ENCODE data around the gene OBSCN.

The OBSCN gene

GRCh38 chr1:228312136-228312764, 104.4 kb downstream of the OBSCN start:
- DNase-seq, result no peak

- no peak for DNase-seq
These were observed 105.9 kb downstream of the OBSCN start for GRCh38 chr1:228313536-228314277.

- no peak for DNase-seq
These were observed 106.4 kb downstream of the OBSCN start for GRCh38 chr1:228314315-228314657.

GRCh38 chr1:228314658-228315483, 107.0 kb downstream of the OBSCN start:
- DNase-seq, result no peak

GRCh38 chr1:228315484-228315944, 107.7 kb downstream of the OBSCN start:
- no peak for DNase-seq

GRCh38 chr1:228315945-228316588, 108.2 kb downstream of the OBSCN start:
- no peak for DNase-seq

GRCh38 chr1:228316589-228317387, 108.9 kb downstream of the OBSCN start:
- DNase-seq, result no peak

GRCh38 chr1:228317411-228317828, 109.6 kb downstream of the OBSCN start:
- no peak for DNase-seq

GRCh38 chr1:228317891-228318810, 110.3 kb downstream of the OBSCN start:
- no peak for DNase-seq

- DNase-seq, result no peak
These were observed 111.0 kb downstream of the OBSCN start for GRCh38 chr1:228318823-228319241.

- no peak for DNase-seq
These were observed 111.7 kb downstream of the OBSCN start for GRCh38 chr1:228319352-228320088.

GRCh38 chr1:228320394-228320793, 112.5 kb downstream of the OBSCN start:
- DNase-seq, result no peak

- no peak for DNase-seq
These were observed 113.6 kb downstream of the OBSCN start for GRCh38 chr1:228321435-228321834.

GRCh38 chr1:228321895-228322294, 114.1 kb downstream of the OBSCN start:
- no peak for DNase-seq

- DNase-seq, result no peak
These were observed 115.6 kb downstream of the OBSCN start for GRCh38 chr1:228323401-228323800.

- no peak for DNase-seq
These were observed 117.4 kb downstream of the OBSCN start for GRCh38 chr1:228325267-228325666.

- DNase-seq, result no peak
These were observed 122.0 kb downstream of the OBSCN start for GRCh38 chr1:228329887-228330286.

GRCh38 chr1:228332797-228333738, 125.2 kb downstream of the OBSCN start:
- DNase-seq, result no peak

- no peak for DNase-seq
These were observed 125.9 kb downstream of the OBSCN start for GRCh38 chr1:228333739-228334115.

All from NCI-H1092 (cell line).